HL-60 (cell line): Measurements from ENCODE around the gene NBL1.

Source experiments
- CTCF ChIP-seq: IDR thresholded peaks from one replicate; pipeline ENCODE4 v1.5.1; 2011; ENCODE audit warnings: low read length, control low read depth, inconsistent platforms; ENCODE audit not compliant: insufficient read depth
- REST ChIP-seq: IDR thresholded peaks from 2 replicates; pipeline ENCODE4 v1.6.1; 2012; ENCODE audit warnings: low read depth; ENCODE audit not compliant: insufficient replicate concordance

- TF ChIP-seq CTCF (no peak), REST (no peak)
Measured at GRCh38 chr1:19682901-19683300, 38.8 kb downstream of the NBL1 start.
